ENCODE data around the gene APMAP.

GRCh38 chr20:24989162-24989561 is 3.4 kb downstream of the APMAP start:
- TF ChIP-seq CTCF (IDR thresholded peaks at IDR 0.05 in 4 of 5, conservative IDR thresholded peaks at IDR 0.05 in 1 of 5): no peak
- no peak for TF ChIP-seq POLR2A (IDR thresholded peaks at IDR 0.05)

Data from gastrocnemius medialis (tissue), 4 donors.